HG03060 (cell line): Measurements from ENCODE around the gene GBE1.

Source experiments
- ATAC-seq: cut with Tn5 transposase; IDR thresholded peaks from one replicate; pipeline ENCODE4 v1.9.1; 2021; ENCODE audit warnings: low read depth, moderate number of reproducible peaks; ENCODE audit not compliant: unreplicated experiment

Gene GBE1

GRCh38 chr3:81638480-81638879, 123.0 kb downstream of the GBE1 start:
- no peak for ATAC-seq

- ATAC-seq: no peak
These were observed 128.8 kb downstream of the GBE1 start for GRCh38 chr3:81632659-81633058.

GRCh38 chr3:81624756-81625155, 136.7 kb downstream of the GBE1 start:
- ATAC-seq: no peak

GRCh38 chr3:81622395-81622794, 139.1 kb downstream of the GBE1 start:
- ATAC-seq: no peak

DNA sequence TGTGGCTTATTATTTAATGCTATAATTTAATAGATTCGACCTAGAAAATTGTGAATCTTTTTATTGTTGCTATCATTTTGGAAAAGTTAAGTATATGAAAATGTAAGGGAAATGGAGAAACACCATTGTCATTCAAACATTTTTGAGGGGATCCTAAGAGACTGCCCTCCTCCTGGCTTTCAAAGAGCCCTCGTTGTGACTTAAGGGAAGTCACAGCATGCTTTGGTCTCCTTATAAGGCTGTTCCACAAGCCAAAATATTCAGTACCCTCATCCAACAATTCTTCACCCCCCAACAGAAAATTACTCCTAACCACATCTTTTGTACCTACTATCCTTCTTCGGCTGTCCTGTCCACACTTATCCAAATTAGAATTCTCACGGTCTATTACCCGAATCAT, 140.2 kb downstream of the GBE1 start:
- no peak for ATAC-seq

GRCh38 chr3:81620849-81621248, 140.6 kb downstream of the GBE1 start:
- ATAC-seq: no peak

- ATAC-seq: no peak
These were observed 148.7 kb downstream of the GBE1 start for GRCh38 chr3:81612768-81613167.

- ATAC-seq: no peak
These were observed 158.7 kb downstream of the GBE1 start for GRCh38 chr3:81602781-81603180.

GRCh38 chr3:81601707-81602305, 159.6 kb downstream of the GBE1 start:
- ATAC-seq: no peak

GRCh38 chr3:81592101-81592500, 169.3 kb downstream of the GBE1 start:
- no peak for ATAC-seq

- ATAC-seq: no peak
These were observed 175.5 kb downstream of the GBE1 start for GRCh38 chr3:81585937-81586336.

- no peak for ATAC-seq
These were observed 176.4 kb downstream of the GBE1 start for GRCh38 chr3:81585056-81585455.

DNA sequence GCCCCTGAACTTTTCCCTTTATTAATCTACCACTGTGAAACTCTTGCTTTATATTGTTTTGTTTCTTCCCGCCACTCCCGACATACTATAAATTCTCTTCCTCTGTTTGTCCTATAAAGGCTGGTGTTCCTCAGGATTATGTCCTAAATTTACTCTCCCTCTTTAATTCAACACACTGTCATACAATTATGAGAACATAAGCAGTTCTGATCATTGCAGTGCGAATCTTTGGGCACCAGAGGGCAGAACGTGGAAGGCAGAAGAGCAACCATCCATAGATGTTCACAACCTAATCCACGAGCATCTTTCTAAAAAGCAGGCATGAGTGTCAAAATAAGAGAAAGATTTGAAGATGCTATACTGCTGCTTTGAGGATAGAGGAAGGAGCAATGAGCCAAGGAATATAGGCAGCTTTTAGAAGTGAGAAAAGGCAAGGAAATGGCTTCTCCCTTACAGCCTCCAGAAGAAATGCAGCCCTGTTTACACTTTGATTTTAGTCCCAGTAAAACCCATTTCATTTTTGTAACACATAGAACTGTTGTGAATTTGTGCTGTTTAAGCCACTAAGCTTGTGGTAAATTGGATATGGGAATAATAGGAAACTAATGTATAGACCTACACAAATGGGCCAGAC, 179.4 kb downstream of the GBE1 start:
- no peak for ATAC-seq

DNA sequence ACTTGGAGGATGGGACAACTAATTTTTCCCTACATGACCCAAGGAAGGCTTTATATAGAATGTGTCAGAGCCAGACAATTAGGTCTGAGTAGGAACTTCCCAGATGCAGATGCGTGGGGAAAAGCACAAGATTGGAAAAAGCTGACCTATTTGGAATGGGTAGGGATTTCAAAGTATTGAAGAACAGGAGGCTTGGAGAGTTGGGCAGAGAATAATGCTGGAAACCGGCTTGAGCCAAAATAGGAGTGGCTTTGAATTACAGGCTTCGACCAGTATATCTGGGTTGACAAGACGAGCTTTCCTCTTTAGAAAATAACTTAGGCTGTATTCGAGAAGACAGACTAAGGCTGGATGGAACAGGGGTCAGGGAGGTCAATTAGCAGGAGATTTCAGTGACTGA, 181.1 kb downstream of the GBE1 start:
- ATAC-seq: no peak

DNA sequence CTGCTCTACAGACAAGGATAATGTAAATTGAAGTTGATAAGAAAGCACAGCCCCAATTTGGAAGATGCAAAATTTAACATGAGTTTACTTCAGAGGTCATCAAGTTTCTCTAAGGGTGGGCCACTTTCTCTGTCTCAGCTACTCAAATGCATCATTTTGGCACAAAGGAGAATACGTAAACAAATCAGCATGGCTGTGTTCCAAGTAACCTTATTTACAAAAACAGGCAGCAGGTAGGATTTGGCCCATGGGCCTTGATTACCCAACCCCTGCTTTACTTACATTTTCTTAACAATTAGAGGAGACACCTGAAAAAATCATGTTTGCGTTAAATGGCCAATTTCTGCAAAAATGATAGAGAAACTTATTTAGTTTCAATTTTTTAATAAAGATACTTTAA, 181.7 kb downstream of the GBE1 start:
- no peak for ATAC-seq

- ATAC-seq: no peak
These were observed 189.2 kb downstream of the GBE1 start for GRCh38 chr3:81572201-81572756.

GRCh38 chr3:81568378-81568777, 193.1 kb downstream of the GBE1 start:
- ATAC-seq: no peak

- ATAC-seq: no peak
These were observed 196.4 kb downstream of the GBE1 start for GRCh38 chr3:81565041-81565440.

DNA sequence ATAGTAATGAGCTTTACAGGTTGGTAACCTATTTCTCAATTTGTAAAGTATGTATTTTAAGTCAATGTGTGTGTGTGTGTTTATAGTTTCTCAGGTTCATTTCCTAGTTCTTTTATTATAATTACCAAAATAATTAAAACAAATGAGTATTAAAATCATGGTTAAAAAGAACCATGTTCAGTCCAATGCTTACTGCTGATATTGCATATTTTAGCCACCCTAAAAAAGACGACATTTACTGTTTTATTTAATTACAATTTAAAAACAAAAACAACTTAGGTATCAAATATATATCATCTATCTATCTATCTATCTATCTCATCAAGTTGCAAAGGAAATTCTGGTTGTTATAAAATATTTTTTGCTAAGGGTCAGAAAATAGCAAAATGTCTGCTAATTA, 203.3 kb downstream of the GBE1 start:
- no peak for ATAC-seq

- no peak for ATAC-seq
These were observed 206.6 kb downstream of the GBE1 start for GRCh38 chr3:81554801-81555200.

DNA sequence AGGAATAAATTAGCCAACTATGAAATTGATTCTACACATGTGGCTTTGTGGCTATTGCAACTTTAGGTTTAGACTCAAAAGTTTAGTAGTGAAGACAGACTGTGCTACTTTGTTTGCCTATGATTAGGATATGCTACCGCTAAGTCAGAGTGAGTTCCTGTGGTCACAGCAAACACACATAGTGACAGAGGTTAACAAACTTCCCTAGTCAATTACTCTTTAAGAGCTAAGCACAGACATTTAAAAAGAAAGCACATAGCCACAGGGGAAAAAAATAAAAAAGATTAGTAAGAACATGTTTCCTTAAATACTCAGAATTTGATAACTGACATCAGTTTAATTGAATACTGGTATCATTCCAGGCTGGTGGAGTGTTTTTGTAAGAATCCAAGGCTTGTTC, 207.1 kb downstream of the GBE1 start:
- ATAC-seq: no peak

GRCh38 chr3:81550415-81550814, 211.0 kb downstream of the GBE1 start:
- no peak for ATAC-seq
